ENCODE results near the gene PRELID3B. TPM values are rescaled to one million over a fixed set of nuclear protein-coding genes. Genes with fewer than 3 reads are reported as not detected.
"Not testable (repeated sequence)": the region's sequence is repeated elsewhere in the genome, so short reads cannot be mapped to it uniquely, and the experiment has no call there.

The PRELID3B gene
- total RNA-seq, 1 donor: 75.7 TPM

DNA sequence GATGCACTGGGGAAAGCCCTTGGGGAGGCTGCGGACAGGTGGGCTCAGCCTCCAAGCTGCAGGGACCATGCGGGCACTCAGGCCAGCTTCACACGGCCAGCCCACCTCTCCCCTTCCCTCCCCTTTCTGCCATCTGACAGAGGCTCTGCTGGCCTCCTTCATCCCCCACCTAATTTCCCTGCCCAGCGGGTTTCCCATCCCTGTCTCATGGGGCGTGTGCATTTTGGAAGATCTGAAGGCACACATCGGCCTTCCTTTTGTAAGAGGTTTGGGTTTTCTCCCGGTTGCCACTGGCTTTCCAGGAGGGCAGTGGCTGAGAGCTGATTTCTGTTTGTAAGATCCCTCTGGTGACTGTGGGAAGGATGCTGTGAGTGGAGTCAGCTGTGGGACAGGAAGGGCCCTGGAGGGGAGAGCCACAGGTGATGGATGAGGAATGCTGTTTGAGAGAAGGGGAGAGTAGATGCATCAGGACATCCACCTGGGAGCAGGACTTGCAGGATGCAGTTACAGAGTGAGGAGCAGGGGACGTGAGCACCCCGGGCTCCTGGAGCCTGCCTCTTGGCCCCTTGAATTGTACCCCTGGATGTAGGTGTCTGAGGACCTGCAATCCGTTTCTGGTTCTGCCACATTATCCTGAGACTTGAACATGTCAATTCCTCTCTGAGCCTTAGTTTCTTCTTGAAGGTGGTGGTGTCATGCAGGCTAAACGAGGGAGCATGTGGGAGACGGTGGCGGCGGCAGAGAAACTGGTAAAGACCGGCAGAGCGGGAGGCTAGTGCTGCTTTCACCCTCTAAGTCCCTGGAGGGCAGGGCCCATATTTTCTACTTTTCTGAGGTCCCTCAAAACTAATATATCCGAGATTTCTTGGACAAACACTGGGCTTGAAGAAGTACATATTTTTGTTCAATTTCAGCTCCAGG, 29.3 kb downstream of the PRELID3B start:
- no peak overlapping the region for H3K4me3 ChIP-seq (ENCODE audit: low read depth, low read length)
- DNase-seq (ENCODE audit: low read depth): no peak
- TF ChIP-seq, protein P1, sequence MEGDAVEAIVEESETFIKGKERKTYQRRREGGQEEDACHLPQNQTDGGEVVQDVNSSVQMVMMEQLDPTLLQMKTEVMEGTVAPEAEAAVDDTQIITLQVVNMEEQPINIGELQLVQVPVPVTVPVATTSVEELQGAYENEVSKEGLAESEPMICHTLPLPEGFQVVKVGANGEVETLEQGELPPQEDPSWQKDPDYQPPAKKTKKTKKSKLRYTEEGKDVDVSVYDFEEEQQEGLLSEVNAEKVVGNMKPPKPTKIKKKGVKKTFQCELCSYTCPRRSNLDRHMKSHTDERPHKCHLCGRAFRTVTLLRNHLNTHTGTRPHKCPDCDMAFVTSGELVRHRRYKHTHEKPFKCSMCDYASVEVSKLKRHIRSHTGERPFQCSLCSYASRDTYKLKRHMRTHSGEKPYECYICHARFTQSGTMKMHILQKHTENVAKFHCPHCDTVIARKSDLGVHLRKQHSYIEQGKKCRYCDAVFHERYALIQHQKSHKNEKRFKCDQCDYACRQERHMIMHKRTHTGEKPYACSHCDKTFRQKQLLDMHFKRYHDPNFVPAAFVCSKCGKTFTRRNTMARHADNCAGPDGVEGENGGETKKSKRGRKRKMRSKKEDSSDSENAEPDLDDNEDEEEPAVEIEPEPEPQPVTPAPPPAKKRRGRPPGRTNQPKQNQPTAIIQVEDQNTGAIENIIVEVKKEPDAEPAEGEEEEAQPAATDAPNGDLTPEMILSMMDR (IDR thresholded peaks at IDR 0.05; ENCODE audit: insufficient read depth, low read length): no peak

GRCh38 chr20:59011874-59012157, 30.8 kb downstream of the PRELID3B start:
- not testable (repeated sequence) for H3K4me3 ChIP-seq (ENCODE audit: low read depth, low read length); DNase-seq (ENCODE audit: low read depth)

DNA sequence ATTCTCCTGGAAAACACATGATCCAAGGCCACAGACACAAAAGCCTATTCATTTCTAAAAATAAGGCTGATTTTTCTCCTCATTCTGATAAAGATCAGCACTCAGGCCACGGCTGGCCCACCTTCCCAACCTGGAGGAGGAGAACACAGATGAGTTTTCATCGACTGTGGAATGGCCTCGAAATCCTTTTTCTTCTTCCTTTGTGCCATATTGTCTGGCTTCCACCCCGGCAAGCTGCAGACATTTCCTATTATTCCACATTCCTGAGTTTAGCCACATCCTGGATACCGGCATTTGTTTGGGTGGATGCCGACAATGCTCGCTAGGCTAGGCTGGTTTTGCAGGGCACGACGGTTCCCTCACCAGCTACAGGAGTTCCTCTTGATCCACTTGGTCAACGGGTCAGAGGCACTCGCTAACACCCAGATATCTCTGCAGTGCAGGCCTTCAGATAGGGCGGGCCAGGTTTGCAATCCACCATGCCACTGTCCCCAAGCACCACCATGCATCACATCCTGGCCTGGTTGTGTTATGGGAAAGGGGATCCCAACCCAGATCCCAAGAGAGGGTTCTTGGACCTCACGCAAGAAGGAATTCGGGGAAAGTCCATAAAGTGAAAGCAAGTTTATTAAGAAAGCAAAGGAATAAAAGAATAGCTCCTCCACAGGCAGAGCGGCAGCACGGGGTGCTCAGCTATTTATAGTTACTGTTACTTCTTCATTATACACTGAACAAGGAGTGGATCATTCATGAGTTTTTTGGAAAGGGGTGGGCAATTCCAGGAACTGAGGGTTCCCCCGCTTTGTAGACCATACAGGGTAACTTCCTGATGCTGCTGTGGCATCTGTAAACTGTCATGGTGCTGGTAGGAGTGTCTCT, 31.4 kb downstream of the PRELID3B start:
- peak; percentile 70 for DNase-seq (ENCODE audit: low read depth)
- H3K4me3 ChIP-seq (ENCODE audit: low read depth, low read length): no peak overlapping the region
- TF ChIP-seq, protein P1 (IDR thresholded peaks at IDR 0.05; ENCODE audit: insufficient read depth, low read length): no peak

DNA sequence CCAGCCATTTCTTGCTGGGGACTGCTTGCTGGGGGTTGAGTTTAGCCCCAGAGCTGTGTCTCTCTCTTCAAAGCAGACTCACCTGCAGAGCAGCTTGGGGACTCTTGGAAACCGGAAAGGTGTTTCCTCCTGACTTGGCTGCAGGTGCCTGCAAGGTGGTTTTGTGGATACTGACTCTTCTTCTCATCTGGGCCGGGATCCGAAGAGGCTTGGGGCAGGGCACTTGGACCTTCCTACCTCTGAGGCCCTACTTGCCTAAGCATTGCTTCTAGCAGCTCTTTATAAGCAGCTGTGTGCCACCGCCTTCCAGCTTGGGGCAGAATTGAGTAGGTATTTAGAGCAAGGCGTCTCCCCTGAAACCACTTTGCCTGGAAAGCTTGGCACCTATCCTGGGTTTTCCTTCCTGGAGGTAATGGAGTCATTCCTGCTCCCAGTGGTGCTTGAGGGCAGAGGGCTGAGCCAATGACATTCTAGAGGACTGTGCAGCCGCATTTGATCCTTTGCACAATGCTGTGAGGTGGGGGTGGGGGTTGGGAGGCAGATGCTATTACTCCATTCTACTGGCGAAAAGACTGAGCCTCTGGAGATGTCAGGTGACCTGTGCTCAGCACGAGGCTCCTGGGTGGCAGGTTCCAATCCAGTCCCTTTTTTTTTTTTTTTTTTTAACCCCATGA, 32.1 kb downstream of the PRELID3B start:
- no peak overlapping the region for H3K4me3 ChIP-seq (ENCODE audit: low read depth, low read length)
- DNase-seq (ENCODE audit: low read depth): no peak
- TF ChIP-seq, protein P1 (IDR thresholded peaks at IDR 0.05; ENCODE audit: insufficient read depth, low read length): no peak

GRCh38 chr20:59008715-59009336, 33.8 kb downstream of the PRELID3B start:
- no peak overlapping the region for H3K4me3 ChIP-seq (ENCODE audit: low read depth, low read length)
- TF ChIP-seq, protein P1 (IDR thresholded peaks at IDR 0.05; ENCODE audit: insufficient read depth, low read length): no peak
- DNase-seq (ENCODE audit: low read depth): no peak

- TF ChIP-seq, protein P1 (IDR thresholded peaks at IDR 0.05; ENCODE audit: insufficient read depth, low read length): no peak
- DNase-seq (ENCODE audit: low read depth): no peak
- no peak overlapping the region for H3K4me3 ChIP-seq (ENCODE audit: low read depth, low read length)
These were observed 34.7 kb downstream of the PRELID3B start for GRCh38 chr20:59007665-59008511.

Measured in fibroblast of the aortic adventitia (primary cell).